ENCODE results near the gene SYT1.

- TF ChIP-seq CTCF (IDR thresholded peaks at IDR 0.05; ENCODE audit: low read depth, low read length, missing input control) = no peak
- no peak for TF ChIP-seq REST (IDR thresholded peaks at IDR 0.05)
- TF ChIP-seq RXRA (IDR thresholded peaks at IDR 0.05) = no peak
- no peak for TF ChIP-seq HNF4A (conservative IDR thresholded peaks at IDR 0.05)
- TF ChIP-seq TAF1 (conservative IDR thresholded peaks at IDR 0.05) = no peak
- TF ChIP-seq JUND (IDR thresholded peaks at IDR 0.05) = no peak
- TF ChIP-seq GABPA (IDR thresholded peaks at IDR 0.05 in 1 of 2, conservative IDR thresholded peaks at IDR 0.05 in 1 of 2) = no peak
These were observed 372.3 kb downstream of the SYT1 start for GRCh38 chr12:79236920-79237319.

Measured in liver (tissue), 3 donors.